SW 1271 (cell line): ENCODE measurements around the gene CRISPLD2.
"Not testable (repeated sequence)": the region's sequence is repeated elsewhere in the genome, so short reads cannot be mapped to it uniquely, and the experiment has no call there.

Source experiments
- DNase-seq, 2 experiments: peaks; one replicate each; lab custom pipeline; 2025; lab: John Stamatoyannopoulos, UW

Gene CRISPLD2

DNA sequence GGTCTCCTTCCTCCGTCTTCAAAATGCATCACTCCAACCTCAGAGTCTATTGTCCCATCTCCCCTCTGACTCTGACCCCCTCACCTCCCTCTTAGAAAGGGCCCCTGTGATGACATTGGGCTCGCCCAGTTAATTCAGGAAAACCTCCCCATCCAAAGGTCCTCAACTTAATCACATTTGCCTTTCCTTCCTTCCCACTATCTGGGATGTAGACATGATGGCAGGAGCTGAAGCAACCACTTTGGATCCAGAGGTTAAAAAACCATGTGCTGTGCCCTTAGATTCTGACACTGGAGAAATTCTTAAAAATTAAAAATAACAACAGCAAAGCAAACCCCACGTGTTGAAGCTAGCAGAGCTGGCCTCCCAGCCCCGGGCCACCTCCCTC, 111.3 kb downstream of the CRISPLD2 start:
- no peak for DNase-seq

DNA sequence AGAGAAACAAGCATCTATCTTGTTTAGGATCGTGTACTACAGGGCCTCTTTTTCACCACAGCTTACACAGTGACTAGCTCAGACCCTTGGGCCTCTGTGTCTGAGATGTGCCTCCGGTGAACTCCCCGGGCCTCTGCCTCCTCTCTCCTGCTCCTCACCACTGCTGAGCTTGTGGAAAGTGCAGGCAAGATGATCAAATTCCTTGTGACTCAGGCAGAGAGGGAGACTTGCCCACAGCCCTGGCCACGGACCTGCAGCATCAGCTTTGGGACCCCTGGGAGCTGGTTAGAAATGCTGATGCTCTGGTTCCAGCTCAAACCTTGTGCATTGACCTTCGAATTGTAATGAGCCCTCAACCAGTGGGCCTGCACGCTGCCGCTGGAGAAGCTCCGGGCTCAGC, 111.7 kb downstream of the CRISPLD2 start:
- no peak for DNase-seq

DNA sequence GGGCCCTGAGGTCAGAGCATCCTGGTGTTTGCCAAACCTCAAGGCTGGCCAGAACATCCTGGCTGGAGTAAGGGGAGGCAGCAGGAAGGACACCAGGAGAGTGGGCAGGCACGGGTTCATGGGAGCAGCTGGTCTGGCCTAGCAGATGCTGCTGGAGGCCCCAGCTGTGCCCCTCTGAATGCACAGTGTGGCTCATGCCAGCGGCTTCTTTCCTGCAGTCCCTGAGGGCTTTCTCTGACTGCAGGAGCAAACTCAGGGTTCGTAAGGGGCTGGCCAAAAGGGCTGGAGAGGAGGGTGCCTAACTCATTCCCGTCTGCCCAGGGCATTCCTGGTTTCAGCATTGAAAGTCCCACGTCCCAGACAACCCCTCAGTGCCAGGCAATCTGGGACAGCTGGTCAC, 112.9 kb downstream of the CRISPLD2 start:
- no peak for DNase-seq

DNA sequence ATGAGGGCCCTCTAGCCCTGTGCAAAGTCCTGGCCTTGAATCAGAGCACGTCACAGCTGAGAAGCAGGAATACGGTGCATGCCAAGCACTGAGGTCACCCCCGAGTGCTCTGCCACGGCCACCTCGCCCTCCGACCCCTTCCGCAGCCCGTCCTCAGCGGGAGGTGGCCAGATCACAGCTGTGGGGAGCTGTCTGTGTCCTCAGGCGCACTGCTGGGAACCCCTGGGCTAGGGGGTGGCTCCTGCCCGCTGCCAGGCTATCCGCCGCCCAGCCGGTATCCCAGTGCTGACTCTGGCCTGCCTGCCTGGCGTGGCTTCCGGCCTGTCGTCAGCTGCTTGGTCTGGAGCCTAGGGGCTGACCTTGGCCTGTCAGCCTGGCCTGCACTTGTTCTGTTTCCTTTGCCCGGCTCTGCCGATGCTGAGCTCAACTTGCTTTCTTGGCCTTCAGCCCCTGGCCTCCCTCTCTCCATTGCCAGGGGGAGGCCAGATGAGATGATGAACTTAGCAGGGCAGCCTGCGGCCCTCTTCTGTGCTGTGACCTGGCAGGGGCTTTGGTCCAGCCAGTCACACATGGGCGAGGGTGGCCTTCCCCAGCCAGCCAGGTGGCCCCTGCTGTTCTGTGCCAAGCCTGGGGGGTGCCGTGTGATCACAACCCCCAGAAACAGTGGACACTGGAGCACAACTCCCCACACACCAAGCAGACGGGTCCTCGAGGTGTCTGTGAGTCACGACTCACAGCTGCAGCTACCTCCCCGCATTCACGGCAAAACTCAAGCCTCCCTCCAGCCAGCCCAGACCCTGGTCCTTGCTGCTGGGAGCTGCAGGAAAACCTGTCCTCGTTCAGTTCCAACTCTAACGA, 114.2 kb downstream of the CRISPLD2 start:
- no peak for DNase-seq

DNA sequence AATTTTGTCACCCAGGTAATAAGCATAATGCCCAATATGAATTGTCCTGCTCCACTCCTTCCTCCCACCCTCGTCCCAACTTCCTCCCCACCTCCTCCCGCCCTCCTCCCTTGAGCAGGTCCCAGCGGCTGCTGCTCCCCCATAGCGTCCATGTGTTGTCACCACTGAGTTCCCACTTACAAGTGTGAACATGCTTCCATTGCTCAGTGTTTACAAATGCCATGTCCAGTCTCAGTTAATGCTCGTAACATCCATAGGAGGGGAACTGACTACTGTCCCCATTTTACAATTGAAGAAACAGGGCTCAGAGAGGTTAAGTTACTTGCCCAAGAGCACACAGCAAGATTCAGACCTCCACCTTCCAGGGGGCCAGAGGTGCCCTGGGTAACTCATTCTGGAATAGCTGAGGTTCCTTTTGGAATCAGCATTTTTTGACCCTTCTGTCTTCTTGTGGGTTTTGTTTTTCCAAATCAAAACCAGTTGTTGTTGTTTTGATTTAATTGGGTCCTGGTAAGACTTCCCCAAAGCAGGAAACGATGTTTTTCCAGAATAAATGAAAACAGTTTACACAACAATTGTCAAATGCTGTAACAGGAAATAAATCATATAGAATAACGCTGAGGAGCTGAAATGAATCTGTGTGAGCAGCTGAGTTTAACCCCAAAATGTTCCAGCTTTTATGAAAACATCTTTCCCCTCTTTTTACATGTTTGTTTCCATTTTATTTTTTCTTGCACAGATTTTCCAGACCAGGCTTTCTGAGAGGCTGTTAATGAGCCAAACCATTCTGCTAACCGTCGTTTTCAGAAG, 117.6 kb downstream of the CRISPLD2 start:
- DNase-seq, result no peak

DNA sequence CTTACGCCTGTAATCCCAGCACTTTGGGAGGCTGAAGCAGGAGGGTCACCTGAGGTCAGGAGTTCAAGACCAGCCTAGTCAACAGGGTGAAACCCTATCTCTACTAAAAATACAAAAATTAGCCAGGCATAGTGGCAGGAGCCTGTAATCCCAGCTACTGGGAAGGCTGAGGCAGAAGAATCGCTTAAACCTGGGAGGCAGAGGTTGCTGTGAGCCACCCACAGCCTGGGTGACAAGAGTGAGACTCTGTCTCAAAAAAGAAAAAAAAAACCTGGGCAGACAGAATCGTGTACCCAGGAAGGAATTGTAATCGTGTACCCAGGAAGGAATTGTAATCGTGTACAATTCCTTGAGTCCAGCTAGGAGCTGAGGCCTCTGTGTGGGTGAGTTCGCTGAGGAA, 118.8 kb downstream of the CRISPLD2 start:
- DNase-seq, result not testable (repeated sequence)

DNA sequence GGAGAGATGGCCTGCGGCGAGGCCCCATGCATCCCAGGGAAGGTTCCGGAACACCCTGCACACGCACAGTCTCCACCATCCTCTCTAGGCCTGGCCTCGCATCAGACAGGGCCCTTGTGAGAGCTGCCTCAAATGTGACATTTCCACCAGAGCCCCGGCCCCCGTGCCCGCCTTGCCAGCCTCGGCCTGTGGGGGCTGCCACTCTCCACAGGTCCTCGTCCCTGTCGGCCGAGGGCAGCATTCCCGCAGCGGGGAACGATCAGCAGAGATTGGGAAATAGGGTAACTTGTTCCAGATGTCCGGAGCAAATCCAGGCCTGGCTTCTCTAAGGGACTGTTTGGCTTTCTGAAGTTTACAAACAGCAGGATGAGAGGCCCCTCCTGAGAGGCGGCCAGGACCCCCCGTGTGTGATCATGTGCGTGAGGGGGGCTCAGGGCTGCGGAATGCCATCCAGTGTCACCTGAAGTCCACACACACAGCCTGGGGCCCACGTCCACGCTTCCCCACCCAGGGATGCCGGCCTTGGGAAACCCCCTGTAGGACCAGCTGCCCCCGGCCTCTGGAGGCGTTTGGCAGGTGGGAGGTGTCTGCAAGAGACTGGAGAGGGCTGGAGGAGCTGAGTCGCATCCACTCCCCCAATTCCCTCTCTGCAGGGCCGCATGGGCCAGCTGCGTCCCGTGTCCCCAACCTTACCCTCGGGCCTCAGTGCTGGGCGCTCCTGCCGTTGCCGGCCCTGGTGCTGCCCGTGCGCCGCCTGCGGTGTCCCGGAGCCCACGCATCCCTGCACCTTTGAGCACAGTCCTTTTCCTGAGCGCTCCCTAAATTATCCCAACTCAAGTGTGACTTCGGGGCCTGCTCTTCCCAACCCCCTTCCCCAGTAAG, 121.1 kb downstream of the CRISPLD2 start:
- DNase-seq, result no peak

DNA sequence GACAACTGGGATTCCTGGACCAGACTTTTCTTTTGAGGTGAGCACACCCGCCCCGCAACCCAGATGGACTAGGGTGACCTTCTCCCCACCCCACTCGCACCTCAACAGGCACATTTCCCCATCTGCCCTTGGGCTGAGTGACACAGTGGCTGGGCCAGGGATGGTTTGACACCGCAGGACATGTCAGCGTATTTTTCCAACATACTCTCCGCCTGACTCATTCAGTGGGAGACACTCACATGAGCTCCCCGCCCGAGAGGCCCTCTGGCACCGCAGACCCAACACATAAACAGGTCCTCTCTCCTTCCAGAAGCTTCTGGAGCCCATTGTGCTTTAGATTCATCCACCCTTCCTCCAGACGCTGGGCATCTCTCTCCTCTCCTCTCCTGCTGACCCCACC, 122.1 kb downstream of the CRISPLD2 start:
- no peak for DNase-seq

DNA sequence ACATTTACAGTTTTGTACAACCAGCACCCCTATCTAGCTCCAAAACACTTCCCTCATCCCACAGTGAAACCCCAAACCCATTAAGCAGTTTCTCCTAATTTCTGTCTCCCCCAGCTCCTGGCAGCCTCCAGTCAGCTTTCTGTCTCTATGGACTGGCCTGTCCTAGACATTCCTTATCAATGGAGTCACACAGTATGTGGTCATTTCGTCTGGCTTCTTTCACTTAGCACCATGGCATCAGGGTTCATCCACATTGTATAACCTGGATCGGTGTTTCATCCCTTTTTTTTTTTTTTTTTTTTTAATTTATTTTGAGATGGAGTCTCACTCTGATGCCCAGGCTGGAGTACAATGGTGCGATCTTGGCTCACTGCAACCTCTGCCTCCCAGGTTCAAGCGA, 123.0 kb downstream of the CRISPLD2 start:
- DNase-seq, result no peak

DNA sequence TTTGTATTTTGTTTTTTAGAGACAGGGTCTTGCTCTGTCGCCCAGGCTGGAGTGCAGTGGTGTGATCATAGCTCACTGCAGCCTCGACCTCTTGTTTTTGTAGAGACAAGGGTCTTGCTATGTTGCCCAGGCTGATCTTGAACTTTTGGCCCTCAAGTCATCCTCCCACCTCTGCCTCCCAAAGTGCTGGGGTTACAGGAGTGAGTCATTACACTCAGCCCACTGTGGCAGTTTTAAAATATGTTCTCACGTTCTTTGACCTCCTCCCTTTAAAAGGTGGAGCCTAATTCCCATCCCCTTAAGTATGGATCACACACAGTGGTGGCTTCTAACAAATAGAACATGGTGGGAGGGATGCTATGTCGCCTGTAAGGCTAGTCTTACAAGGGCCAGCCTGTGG, 123.8 kb downstream of the CRISPLD2 start:
- DNase-seq, result no peak

DNA sequence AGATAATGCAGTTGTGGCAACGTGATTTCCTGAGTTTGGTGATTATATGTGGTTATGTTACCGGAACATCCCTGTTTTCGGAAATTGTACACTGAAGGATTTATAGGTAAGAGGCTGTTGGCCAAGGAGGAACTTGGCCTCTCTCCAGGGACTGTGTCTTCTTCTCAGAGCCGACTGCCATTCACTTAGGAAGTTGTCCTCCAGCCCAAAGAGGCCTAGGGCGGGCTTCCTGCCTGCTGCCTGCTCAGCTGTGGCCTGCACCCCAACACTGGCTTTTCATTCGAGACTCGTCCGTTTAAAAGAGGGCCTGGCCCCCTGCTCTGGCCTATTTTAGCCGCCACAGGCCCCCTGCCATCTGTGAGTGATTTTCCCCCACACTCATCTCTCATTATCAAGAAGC, 127.2 kb downstream of the CRISPLD2 start:
- no peak for DNase-seq

DNA sequence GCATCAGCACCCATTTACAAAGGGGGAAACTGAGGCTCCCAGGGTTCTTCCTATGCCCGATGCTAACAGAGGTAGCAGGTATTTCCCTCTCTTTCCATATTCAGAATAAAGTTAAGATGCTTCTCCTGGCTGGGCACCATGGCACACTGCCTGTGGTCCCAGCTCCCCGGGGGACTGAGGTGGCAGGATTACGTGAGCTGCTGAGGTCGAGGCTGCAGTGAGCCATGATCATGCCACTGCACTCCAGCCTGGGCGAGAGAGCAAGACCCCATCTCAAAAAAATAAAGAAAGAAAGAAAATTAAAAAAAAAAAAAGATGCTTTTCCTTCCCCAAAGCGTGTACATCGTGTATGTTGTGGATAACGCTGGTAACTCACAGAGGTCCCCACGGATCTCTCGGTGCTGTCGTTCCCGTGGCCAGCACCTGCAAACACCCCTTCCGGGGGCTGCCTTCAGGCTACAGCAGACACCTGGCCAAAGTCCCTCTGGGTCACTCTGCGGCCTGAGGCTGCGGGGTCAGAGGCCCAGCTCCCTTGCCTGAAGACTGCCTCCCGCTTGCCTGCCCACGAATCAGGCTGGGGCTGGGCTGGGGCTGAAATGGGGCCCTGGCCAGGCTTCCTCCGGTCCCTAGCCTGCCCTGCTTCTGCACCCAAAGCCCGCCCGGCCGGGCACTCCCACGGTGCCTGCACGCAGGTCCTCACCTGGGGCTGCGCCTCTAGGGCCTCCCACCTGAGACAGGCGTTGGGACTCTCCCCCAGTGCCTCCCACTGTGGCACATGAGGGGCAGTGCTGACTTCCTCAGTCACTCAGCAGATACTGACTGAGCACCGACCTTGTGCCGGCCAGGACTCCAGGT, 128.4 kb downstream of the CRISPLD2 start:
- no peak for DNase-seq

DNA sequence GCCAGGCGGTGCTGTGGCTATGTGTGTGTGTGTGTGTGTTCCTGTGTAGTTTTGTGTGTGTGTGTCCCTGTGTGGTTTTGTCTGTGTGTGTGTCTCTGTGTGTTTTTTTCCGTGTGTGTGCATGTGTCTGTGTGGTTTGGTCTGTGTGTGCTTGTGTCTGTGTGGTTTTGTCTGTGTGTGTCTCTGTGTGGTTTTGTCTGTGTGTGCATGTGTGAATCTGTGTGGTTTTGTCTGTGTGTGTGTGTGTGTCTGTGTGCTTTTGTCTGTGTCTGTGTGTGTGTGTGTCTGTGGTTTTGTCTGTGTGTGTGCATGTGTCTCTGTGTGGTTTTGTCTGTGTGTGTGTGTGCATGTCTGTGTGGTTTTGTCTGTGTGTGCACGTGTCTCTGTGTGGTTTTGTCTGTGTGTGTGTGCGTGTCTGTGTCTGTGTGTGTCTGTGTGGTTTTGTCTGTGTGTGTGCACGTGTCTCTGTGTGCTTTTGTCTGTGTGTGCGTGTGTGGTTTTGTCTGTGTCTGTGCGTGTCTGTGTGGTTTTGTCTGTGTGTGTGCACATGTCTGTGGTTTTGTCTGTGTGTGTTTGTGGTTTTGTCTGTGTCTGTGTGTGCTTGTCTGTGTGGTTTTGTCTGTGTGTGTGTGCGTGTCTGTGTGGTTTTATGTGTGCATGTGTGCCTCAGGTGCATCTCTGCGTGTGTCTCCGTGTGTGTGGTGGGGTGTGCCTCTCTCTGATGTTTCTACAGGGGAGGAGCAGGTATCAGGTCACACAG, 129.2 kb downstream of the CRISPLD2 start:
- no peak for DNase-seq

DNA sequence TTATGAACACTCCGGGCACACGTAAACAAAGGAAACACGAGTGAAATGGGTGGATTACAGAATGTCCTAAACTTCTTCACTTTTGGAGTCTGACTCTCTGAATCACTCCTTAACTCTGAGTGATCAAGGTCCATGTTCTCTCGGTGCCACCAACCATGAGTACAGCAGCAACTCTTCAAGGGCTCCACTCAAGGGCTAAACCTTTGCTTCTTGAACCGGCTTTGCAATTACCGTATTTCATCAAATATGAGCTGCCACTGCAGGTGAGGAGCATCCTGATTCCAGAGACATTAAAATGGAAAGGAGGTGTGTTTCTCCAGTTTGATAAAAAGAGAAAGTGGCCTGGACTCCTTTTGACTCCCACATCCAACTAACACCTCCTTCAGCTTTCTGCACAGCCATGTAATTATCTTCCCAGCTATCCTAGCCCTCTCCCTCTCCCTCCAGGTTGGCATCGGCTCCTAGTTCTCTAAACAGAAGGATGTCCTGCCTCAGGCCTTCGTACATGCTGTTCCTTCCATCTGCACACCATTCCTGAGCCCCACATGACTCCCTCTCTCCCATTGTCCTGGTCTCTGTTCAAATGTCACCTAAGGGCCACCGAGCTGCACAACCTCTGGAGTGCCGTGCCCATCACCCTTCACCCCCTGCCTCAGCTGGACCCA, 130.1 kb downstream of the CRISPLD2 start:
- no peak for DNase-seq

DNA sequence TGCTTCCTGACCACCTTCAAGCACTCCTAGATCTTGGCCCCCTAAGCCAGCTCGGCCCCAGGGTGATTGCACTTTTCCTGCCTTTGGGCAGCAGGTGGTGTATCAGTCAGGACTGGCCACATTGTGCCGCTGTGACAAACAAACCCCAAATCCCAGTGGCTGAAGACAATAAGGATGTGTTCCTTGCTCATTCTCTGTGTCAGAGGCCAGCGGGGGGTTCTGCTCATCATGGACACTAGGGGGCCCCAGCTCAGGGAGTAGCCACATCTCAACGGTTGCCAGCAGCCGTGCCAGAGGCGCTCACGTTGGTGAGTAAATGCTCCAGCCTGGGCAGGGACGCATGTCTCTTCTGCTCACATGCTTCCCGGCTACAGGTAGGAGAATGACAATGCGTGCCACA, 131.1 kb downstream of the CRISPLD2 start:
- no peak for DNase-seq

DNA sequence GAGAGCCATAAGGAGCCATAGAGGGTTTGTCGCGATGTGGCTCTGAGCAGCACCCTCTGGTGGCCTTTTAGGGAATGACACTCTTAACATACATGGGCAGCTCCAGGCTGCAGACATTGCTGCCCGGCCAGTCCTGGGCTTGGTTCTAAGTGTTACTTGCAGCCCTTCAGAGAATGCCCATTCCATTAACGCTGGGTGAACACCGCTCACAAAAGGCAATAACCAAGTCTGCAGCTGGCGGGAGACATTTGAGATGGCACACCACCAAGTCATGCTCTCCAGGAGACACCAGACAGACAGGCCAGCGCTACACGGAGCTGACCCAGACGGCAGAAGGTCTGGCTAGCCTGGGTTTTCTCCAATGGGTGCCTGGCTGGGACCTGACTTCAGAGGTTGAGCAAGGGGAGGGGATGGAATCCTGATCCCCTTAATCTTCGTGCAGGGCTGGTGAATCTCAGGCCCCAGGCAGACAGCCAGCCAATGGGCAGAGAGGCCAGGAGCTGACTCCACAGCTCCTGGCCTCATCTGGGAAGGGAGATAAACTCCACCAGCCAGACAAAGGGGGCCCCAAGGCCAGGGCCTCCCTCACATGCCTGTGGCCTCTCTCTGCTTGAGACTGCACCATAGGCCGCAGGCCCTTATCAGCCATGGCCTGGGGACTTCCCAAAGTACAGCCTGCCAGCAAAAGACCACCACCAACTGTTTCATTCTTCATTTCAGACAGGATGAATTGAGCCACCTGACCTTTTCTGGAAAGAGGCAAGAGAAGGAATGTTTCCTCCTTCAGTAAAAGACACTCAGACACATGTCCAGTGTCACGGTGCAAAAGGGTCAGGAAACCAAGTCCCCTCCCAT, 132.8 kb downstream of the CRISPLD2 start:
- peak; percentile 33 to 69 for DNase-seq

DNA sequence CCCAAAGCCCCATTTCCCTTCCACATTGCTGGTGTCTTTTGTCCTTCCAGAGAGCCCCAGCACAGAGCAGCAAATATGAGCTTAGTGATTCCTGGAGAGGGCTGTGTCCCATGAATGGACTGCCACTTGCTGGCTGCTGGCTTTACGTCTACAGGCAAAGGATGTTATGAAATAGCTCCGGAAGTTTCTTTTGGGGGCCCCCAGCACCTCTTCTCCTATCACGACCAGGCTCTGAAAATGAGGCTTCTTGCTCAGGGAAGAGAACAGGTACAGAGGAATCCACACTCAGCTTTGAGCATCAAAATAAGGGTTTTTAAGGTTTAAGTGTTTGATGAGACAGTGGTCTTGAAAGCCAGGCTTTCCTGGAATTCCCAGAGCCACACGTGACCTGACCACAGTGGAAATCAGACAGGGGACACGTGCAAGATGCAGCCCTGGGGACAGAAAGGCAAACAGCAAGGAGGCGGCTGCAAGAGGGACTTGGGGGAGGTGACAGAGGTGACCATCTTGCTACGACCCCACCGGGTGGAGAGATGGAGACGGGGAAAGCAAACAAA, 133.5 kb downstream of the CRISPLD2 start:
- no peak for DNase-seq

DNA sequence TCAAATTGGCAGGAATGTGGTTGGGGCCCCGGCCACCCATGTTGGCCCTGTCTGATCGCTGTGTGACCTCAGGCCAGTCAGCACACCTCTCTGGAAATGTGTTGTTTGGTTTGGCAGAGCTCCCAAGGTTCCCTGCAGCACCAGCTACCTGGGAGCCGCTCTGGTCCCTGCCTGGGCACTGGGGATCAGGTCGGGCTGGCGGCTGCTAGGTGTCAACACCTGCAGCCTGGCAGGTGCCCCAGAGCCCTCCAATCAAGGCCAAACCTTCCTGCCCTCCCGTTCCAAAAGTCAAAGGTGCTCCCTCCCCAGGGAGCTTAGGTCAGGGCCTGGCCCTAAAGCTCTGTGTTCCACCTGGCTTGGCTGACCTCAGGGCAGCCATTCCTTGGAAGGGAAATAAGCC, 135.6 kb downstream of the CRISPLD2 start:
- DNase-seq, result no peak

DNA sequence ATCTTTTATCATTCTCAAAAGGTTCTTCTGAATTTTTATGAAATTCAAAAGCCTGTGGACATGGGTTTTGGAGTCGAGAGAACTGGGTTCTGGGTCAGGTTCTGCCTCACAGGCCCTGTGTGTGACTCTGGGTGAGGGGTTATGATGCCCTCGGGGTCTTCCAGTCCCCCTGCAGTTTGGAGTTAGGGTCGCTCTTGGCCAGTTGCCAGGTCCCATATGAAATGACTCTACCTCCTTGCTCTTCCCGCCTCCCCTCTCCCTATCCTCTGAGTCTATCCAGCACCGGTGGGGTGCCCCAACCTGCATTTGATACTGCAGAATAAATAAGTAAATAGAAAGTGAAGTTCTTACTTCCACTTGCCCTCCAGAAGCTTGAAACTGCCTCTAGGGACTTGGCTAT, 137.4 kb downstream of the CRISPLD2 start:
- DNase-seq, result no peak
